GM13977 (cell line): ENCODE results near the gene DGKD.

Experiments
- DNase-seq: peaks from one replicate; pipeline ENCODE4 v3.0.0; 2012; ENCODE audit warnings: low spot score
- CTCF ChIP-seq: IDR thresholded peaks from 2 replicates; pipeline ENCODE4 v1.5.1; 2012; ENCODE audit warnings: mild to moderate bottlenecking, control low read depth; ENCODE audit not compliant: insufficient read depth; ENCODE audit errors: extremely low read depth, missing control alignments
- in situ Hi-C: fragments of 300-500 bp; cut with MboI; formaldehyde crosslinking; loops from one replicate; pipeline ENCODE4 v1.12.0; 2022; ENCODE audit warnings: low sequenced_read_pairs, low pct_unique_long_range_greater_than_20kb, mixed read lengths, inconsistent platforms; ENCODE audit not compliant: unreplicated experiment

Gene DGKD

GRCh38 chr2:233473386-233473791, 119.1 kb downstream of the DGKD start:
- in situ Hi-C loops: no loop called here
- DNase-seq: no peak
- TF ChIP-seq CTCF: no peak

GRCh38 chr2:233473878-233474277, 119.6 kb downstream of the DGKD start:
- no peak for TF ChIP-seq CTCF
- in situ Hi-C loops: no loop called here
- DNase-seq: no peak

- no peak for DNase-seq
- in situ Hi-C loops: loop anchor here (25.0 kb wide), 1 partner anchor 238 kb away; the partner anchor contains the start of genes UGT1A4 and UGT1A5
- TF ChIP-seq CTCF: no peak
These were observed 120.2 kb downstream of the DGKD start for GRCh38 chr2:233474308-233475160.

- no peak for DNase-seq
- no peak for TF ChIP-seq CTCF
- in situ Hi-C loops: loop anchor here (25.0 kb wide), 1 partner anchor 236 kb away; the partner anchor contains the start of genes UGT1A4 and UGT1A5
These were observed 121.7 kb downstream of the DGKD start for GRCh38 chr2:233476063-233476410.

- no peak for DNase-seq
- no peak for TF ChIP-seq CTCF
- in situ Hi-C loops: loop anchor here (25.0 kb wide), 1 partner anchor 235 kb away; the partner anchor contains the start of genes UGT1A4 and UGT1A5
These were observed 122.6 kb downstream of the DGKD start for GRCh38 chr2:233476651-233477547.
